Astrocyte (in vitro differentiated cells and primary cell): ENCODE results near the gene GRIN2A. TPM values are rescaled to one million over a fixed set of nuclear protein-coding genes. Genes with fewer than 3 reads are reported as not detected.

Source experiments
- DNase-seq: peaks from one replicate; pipeline ENCODE4 v3.0.0-alpha.2; 2010; ENCODE audit warnings: low read depth
- FAIRE-seq: peaks from 2 replicates; lab custom pipeline; 2011; peaks lifted over from hg19 to GRCh38; lab: Jason Lieb, UNC
- H2AFZ ChIP-seq: 2 replicates; pipeline ENCODE4 v1.6.0; 2012; ENCODE audit warnings: low read depth, low read length, inconsistent platforms
- H3K27ac ChIP-seq: 2 replicates; pipeline ENCODE4 v1.5.1; 2011; ENCODE audit warnings: low read depth, low read length, inconsistent platforms
- H3K27me3 ChIP-seq: 2 replicates; pipeline ENCODE4 v1.6.0; 2011; ENCODE audit warnings: low read length, inconsistent platforms; ENCODE audit not compliant: insufficient read depth
- H3K36me3 ChIP-seq: 2 replicates; pipeline ENCODE4 v1.5.1; 2011; ENCODE audit warnings: low read length, inconsistent platforms; ENCODE audit not compliant: insufficient read depth
- H3K4me1 ChIP-seq: 2 replicates; pipeline ENCODE4 v1.5.1; 2011; ENCODE audit warnings: low read length, inconsistent platforms; ENCODE audit not compliant: insufficient read depth
- H3K4me2 ChIP-seq: 2 replicates; pipeline ENCODE4 v1.6.0; 2012; ENCODE audit warnings: low read length, inconsistent platforms
- H3K4me3 ChIP-seq: 2 replicates; pipeline ENCODE4 v1.5.1; 2011; ENCODE audit warnings: low read depth, mild to moderate bottlenecking, low read length, inconsistent platforms; ENCODE audit not compliant: insufficient read depth
- H3K79me2 ChIP-seq: 2 replicates; pipeline ENCODE4 v1.6.0; 2012; ENCODE audit warnings: mild to moderate bottlenecking, low read length, inconsistent platforms; ENCODE audit not compliant: insufficient read depth
- H3K9ac ChIP-seq: 2 replicates; pipeline ENCODE4 v1.6.0; 2012; ENCODE audit warnings: mild to moderate bottlenecking, low read length, inconsistent platforms
- H3K9me3 ChIP-seq: 2 replicates; pipeline ENCODE4 v1.5.1; 2012; ENCODE audit warnings: low read depth, mild to moderate bottlenecking, low read length, inconsistent platforms; ENCODE audit not compliant: insufficient read depth
- H4K20me1 ChIP-seq: 2 replicates; pipeline ENCODE4 v1.6.0; 2012; ENCODE audit warnings: low read length, inconsistent platforms; ENCODE audit not compliant: insufficient read depth
- H3K27ac Mint-ChIP-seq: one replicate; pipeline ENCODE4 v1.8.0; 2021; ENCODE audit warnings: mild to moderate bottlenecking, mixed read lengths; ENCODE audit not compliant: unreplicated experiment
- H3K27me3 Mint-ChIP-seq: one replicate; pipeline ENCODE4 v1.8.0; 2021; ENCODE audit warnings: low read depth, mixed read lengths; ENCODE audit not compliant: unreplicated experiment
- H3K36me3 Mint-ChIP-seq: one replicate; pipeline ENCODE4 v1.8.0; 2021; ENCODE audit warnings: low read depth, mixed read lengths; ENCODE audit not compliant: unreplicated experiment
- H3K4me1 Mint-ChIP-seq: one replicate; pipeline ENCODE4 v1.8.0; 2021; ENCODE audit warnings: low read depth, mixed read lengths; ENCODE audit not compliant: unreplicated experiment
- H3K4me3 Mint-ChIP-seq: one replicate; pipeline ENCODE4 v1.8.0; 2021; ENCODE audit warnings: mild to moderate bottlenecking, moderate library complexity, mixed read lengths; ENCODE audit not compliant: unreplicated experiment
- H3K9me3 Mint-ChIP-seq: one replicate; pipeline ENCODE4 v1.8.0; 2021; ENCODE audit warnings: mild to moderate bottlenecking, mixed read lengths; ENCODE audit not compliant: unreplicated experiment
- EZH2 ChIP-seq: IDR thresholded peaks from 2 replicates; pipeline ENCODE4 v1.6.1; 2012; ENCODE audit warnings: mild to moderate bottlenecking, low read length, inconsistent platforms; ENCODE audit not compliant: insufficient read depth
- total RNA-seq: library from RNA; stranded (reverse); gene quantifications from 2 replicates; pipeline ENCODE4 v1.2.1, GENCODE V29; 2021
- TF ChIP-seq, protein P1 (sequence below): IDR thresholded peaks from 2 replicates; pipeline ENCODE4 v1.5.1; 2011; ENCODE audit warnings: low read depth, mild to moderate bottlenecking, inconsistent platforms, low read length, moderate library complexity; ENCODE audit not compliant: insufficient read depth

The GRIN2A gene
- total RNA-seq, 1 donor from 2014 or later: 0.68 TPM

DNA sequence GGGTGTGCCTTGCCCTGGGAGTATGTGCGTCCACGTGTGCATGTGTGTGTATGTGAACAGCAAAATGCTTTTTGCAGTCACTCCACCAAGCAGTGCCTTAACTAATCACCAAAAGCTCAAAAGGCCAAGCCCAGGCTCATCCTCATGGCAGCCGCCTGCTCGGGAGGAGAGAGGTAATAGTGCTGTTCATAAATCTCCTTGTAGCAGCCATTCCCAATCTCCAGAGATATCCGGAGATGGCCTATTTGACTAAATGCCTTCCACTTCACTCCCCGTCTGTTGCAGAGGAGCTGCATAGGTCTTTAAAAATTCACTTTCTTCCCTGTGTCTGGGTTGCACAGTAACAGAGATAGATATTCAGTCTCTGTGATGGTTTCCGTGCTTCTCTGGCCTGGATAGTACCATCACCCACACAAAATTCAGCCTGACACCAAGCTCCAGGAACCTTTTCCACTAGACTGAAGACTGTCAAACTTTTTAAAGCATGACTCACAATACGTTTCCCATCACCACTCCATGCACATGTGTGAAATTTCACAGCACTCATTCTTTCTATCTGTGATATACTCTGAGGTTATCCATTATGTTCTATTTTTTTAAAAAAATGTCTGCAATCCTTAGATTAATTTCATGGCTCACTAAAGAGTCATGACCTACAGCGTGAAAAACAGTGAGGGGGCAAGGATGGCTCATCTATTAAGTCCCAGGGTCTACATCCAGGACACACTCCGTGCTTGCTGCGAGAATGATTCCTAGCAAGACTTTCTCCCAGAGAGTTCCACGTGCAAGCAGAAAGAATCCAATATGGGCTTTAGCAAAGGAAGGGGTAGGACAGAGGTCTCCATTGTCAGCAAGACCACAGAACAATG is 357.8 kb downstream of the GRIN2A start:
- TF ChIP-seq EZH2: no peak
- TF ChIP-seq, protein P1, sequence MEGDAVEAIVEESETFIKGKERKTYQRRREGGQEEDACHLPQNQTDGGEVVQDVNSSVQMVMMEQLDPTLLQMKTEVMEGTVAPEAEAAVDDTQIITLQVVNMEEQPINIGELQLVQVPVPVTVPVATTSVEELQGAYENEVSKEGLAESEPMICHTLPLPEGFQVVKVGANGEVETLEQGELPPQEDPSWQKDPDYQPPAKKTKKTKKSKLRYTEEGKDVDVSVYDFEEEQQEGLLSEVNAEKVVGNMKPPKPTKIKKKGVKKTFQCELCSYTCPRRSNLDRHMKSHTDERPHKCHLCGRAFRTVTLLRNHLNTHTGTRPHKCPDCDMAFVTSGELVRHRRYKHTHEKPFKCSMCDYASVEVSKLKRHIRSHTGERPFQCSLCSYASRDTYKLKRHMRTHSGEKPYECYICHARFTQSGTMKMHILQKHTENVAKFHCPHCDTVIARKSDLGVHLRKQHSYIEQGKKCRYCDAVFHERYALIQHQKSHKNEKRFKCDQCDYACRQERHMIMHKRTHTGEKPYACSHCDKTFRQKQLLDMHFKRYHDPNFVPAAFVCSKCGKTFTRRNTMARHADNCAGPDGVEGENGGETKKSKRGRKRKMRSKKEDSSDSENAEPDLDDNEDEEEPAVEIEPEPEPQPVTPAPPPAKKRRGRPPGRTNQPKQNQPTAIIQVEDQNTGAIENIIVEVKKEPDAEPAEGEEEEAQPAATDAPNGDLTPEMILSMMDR: no peak
- no peaks in the 10 kb centered on the region for H4K20me1 ChIP-seq
- H3K4me2 ChIP-seq: no peak overlapping the region
- H3K27ac ChIP-seq: no peak overlapping the region
- H3K4me1 Mint-ChIP-seq: peaks cover 25% of the 10 kb centered on the region
- no peaks in the 10 kb centered on the region for H3K36me3 Mint-ChIP-seq
- DNase-seq: no peak
- no peak overlapping the region for H3K4me3 ChIP-seq
- no peak overlapping the region for H3K27ac Mint-ChIP-seq
- H3K79me2 ChIP-seq: no peaks in the 10 kb centered on the region
- no peaks in the 10 kb centered on the region for H3K27me3 ChIP-seq
- H3K9ac ChIP-seq: no peak overlapping the region
- H3K4me3 Mint-ChIP-seq: no peak overlapping the region
- no peak overlapping the region for H2AFZ ChIP-seq
- FAIRE-seq: no peak
- H3K9me3 Mint-ChIP-seq: no peaks in the 10 kb centered on the region
- H3K9me3 ChIP-seq: no peaks in the 10 kb centered on the region
- H3K27me3 Mint-ChIP-seq: peaks cover 45% of the 10 kb centered on the region
- no peaks in the 10 kb centered on the region for H3K36me3 ChIP-seq
- no peaks in the 10 kb centered on the region for H3K4me1 ChIP-seq

DNA sequence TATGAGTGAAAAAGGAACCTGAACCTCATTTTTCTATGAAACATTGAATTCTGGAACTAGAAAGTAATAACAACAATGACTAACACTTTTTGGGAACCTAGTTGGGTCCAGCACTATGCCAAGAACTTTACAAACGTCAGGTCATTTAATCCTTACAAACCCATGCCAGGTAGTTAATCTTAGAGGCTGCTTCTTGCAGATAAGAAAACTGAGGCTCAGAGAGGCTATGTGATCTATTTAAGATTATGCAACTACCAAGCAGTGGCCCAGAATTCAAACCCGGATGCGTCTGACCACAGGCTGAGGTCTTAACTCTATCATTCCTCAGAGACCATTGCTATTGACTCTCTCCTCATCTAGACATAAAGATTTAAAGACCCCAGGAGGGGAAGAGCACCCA is 358.7 kb downstream of the GRIN2A start:
- Histone ChIP-seq H4K20me1 (no peaks in the 10 kb centered on the region), H3K27me3 (no peaks in the 10 kb centered on the region), H3K4me3 (no peak overlapping the region), H3K79me2 (no peaks in the 10 kb centered on the region), H2AFZ (no peak overlapping the region), H3K4me2 (no peak overlapping the region), H3K36me3 (no peaks in the 10 kb centered on the region), H3K9me3 (no peaks in the 10 kb centered on the region), H3K27ac (no peak overlapping the region), H3K9ac (no peak overlapping the region), H3K4me1 (no peaks in the 10 kb centered on the region)
- Mint-ChIP-seq H3K4me1 (peaks cover 25% of the 10 kb centered on the region), H3K4me3 (no peak overlapping the region), H3K9me3 (no peaks in the 10 kb centered on the region), H3K27ac (no peak overlapping the region), H3K27me3 (peaks cover 35% of the 10 kb centered on the region), H3K36me3 (no peaks in the 10 kb centered on the region)
- FAIRE-seq: no peak
- DNase-seq: peak; percentile 52
- TF ChIP-seq, protein P1: no peak
- TF ChIP-seq EZH2: no peak

DNA sequence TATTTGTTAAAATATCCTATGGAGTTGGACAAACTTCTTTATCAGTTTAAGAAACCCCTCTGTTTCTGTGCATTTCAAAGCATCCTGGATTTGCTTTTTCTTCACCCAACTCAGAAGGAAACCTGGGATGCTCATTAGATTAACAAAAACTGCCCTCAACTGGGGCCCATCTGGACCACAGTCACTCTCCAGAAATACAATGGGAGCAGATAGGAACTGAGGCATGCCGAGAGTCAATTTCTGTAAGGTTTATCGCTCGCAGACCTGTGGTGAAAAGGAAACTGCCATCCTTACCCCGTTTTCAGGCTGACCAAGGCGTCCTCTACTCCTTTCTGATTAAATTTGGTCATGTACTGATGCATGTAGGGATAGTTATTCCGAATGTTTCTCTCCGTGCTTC is 360.3 kb downstream of the GRIN2A start:
- no peaks in the 10 kb centered on the region for H3K9me3 Mint-ChIP-seq
- FAIRE-seq: no peak
- no peaks in the 10 kb centered on the region for H3K4me1 ChIP-seq
- H4K20me1 ChIP-seq: no peaks in the 10 kb centered on the region
- H3K27me3 Mint-ChIP-seq: peaks cover 34% of the 10 kb centered on the region
- H3K9ac ChIP-seq: no peak overlapping the region
- no peak overlapping the region for H3K4me3 Mint-ChIP-seq
- H3K4me3 ChIP-seq: no peak overlapping the region
- H3K27ac ChIP-seq: no peak overlapping the region
- H3K4me2 ChIP-seq: no peak overlapping the region
- TF ChIP-seq, protein P1: no peak
- TF ChIP-seq EZH2: no peak
- no peaks in the 10 kb centered on the region for H3K9me3 ChIP-seq
- no peaks in the 10 kb centered on the region for H3K27me3 ChIP-seq
- H3K36me3 ChIP-seq: no peaks in the 10 kb centered on the region
- no peaks in the 10 kb centered on the region for H3K36me3 Mint-ChIP-seq
- peaks cover 25% of the 10 kb centered on the region for H3K4me1 Mint-ChIP-seq
- H2AFZ ChIP-seq: no peak overlapping the region
- DNase-seq: no peak
- no peaks in the 10 kb centered on the region for H3K79me2 ChIP-seq
- H3K27ac Mint-ChIP-seq: peak overlapping the region; percentile 21
